Calu3 (cell line): ENCODE measurements around the gene DHFR2. TPM values are rescaled to one million over a fixed set of nuclear protein-coding genes. Genes with fewer than 3 reads are reported as not detected.

Source experiments
- BruUV-seq: library from RNA; stranded (reverse); fragments of 400-500 nt; replicated peaks from 2 replicates; lab custom pipeline; 2021; lab: Mats Ljungman, UMichigan
- CTCF ChIA-PET: fragments of 300-600 bp; sonication (Branson Sonifier 250); formaldehyde crosslinking; loops from one replicate; lab custom pipeline; 2022; ENCODE audit warnings: antibody characterized with exemption; lab: Charles Lee
- DNase-seq: peaks from one replicate; pipeline ENCODE4 v3.0.0; 2022
- H3K27ac Mint-ChIP-seq: one replicate; pipeline ENCODE4 v1.8.0; 2022; ENCODE audit warnings: mixed read lengths; ENCODE audit not compliant: unreplicated experiment
- H3K27me3 Mint-ChIP-seq: one replicate; pipeline ENCODE4 v1.8.0; 2022; ENCODE audit warnings: mixed read lengths; ENCODE audit not compliant: unreplicated experiment
- H3K36me3 Mint-ChIP-seq: one replicate; pipeline ENCODE4 v1.8.0; 2022; ENCODE audit warnings: mild to moderate bottlenecking, moderate library complexity, mixed read lengths; ENCODE audit not compliant: insufficient read depth, unreplicated experiment
- H3K4me1 Mint-ChIP-seq: one replicate; pipeline ENCODE4 v1.8.0; 2022; ENCODE audit warnings: mild to moderate bottlenecking, low read depth, mixed read lengths; ENCODE audit not compliant: unreplicated experiment
- H3K4me3 Mint-ChIP-seq: one replicate; pipeline ENCODE4 v1.8.0; 2022; ENCODE audit warnings: mild to moderate bottlenecking, low read depth, moderate library complexity, mixed read lengths; ENCODE audit not compliant: unreplicated experiment
- H3K9me3 Mint-ChIP-seq: one replicate; pipeline ENCODE4 v1.8.0; 2022; ENCODE audit warnings: low read depth, mixed read lengths; ENCODE audit not compliant: unreplicated experiment
- CTCF ChIP-seq: fragments of 200-600 bp; IDR thresholded peaks from one replicate; pipeline ENCODE4 v1.8.0; 2022; ENCODE audit warnings: antibody characterized with exemption; ENCODE audit not compliant: unreplicated experiment
- intact Hi-C: fragments of 100-400 bp; cut with micrococcal nuclease; formaldehyde crosslinking; loops from one replicate; pipeline ENCODE4 v1.10.0; 2022; ENCODE audit not compliant: unreplicated experiment
- total RNA-seq: library from RNA; stranded (reverse); gene quantifications from 2 replicates; pipeline ENCODE4 v1.2.3, GENCODE V29; 2022

DHFR2 gene
- total RNA-seq, 1 experiment from 2014 or later, result 5.4 TPM

DNA sequence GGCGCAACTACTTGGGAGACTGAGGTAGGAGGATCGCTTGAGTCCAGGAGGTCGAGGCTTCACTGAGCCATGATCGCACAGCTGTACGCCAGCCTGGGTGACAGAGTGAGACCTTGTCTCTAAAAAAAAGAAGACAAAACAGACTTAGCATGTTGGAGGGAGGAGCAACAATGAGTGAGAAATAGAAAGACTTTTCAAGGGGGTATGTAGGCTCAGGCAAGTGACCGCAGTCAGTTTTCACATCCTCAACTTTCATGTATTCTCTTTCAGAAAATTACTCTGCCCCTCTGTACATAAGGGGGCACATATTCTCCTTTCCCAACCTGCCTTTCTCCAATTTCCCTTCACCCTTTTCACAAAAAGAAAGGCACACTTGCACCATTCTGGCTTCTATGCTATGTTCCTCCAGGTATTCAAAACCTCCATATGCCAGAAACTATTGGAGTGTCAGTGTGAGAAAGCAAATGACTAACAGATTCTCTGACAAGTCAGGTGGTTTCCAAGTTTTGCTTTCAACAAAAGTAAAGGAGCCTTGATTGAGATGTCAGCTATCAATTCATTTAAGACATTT lies 7.7 kb upstream of the DHFR2 start:
- Mint-ChIP-seq H3K9me3 (peaks cover 4% of the 10 kb centered on the region), H3K4me1 (peaks cover 8% of the 10 kb centered on the region), H3K27me3 (no peaks in the 10 kb centered on the region), H3K27ac (no peak overlapping the region), H3K36me3 (no peaks in the 10 kb centered on the region), H3K4me3 (no peak overlapping the region)
- CTCF ChIA-PET, result interaction anchor here (1.2 kb wide), 1 partner anchor 10 kb away, joined by 3 read pairs; no protein-coding TSS in a partner anchor
- no peak for DNase-seq
- intact Hi-C loops, result no loop called here
- BruUV-seq, result no TSS peak
- TF ChIP-seq CTCF, result no peak

DNA sequence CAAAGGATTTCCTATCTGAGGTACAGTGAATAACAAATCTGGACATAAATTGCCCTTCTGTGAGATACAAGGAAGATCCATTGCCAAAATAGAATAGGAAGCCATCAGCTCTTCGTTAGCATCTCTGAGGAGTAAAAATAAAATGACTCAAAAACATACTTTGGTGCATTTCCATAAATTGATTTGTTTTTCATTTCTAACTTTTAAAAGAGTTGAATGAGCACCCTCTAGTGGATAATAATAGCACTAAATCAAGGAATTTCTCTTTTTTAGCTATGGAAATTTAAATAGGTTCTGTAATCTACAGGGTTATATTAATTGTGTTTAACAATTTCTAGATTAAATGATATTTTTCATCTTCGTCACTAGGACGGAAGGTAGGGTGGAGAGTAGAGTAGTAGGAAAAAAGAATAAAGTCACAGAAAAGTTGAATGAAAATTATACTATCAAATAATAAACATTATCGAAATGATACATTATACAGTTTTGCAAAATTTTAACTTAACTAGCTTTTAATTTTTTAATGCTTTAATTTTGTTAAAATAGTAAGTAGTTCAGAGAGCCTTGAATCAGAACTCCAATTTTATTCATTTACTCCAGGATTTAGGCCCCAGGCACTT lies 6.6 kb upstream of the DHFR2 start:
- CTCF ChIA-PET, result interaction anchor here (1.0 kb wide), 1 partner anchor 45 kb away, joined by 4 read pairs; no protein-coding TSS in a partner anchor
- no peak for TF ChIP-seq CTCF
- no peaks in the 10 kb centered on the region for H3K36me3 Mint-ChIP-seq
- H3K27ac Mint-ChIP-seq, result no peak overlapping the region
- no peaks in the 10 kb centered on the region for H3K27me3 Mint-ChIP-seq
- intact Hi-C loops, result loop anchor here (1.0 kb wide), 1 partner anchor 65 kb away; no protein-coding TSS in a partner anchor
- H3K4me1 Mint-ChIP-seq, result peaks cover 17% of the 10 kb centered on the region
- H3K4me3 Mint-ChIP-seq, result no peak overlapping the region
- peaks cover 4% of the 10 kb centered on the region for H3K9me3 Mint-ChIP-seq
- no peak for DNase-seq
- no TSS peak for BruUV-seq

- no peak for DNase-seq
- CTCF ChIA-PET, result no interaction called here
- no TSS peak for BruUV-seq
- TF ChIP-seq CTCF, result no peak
- H3K4me3 Mint-ChIP-seq, result no peak overlapping the region
- no peak overlapping the region for H3K27ac Mint-ChIP-seq
- peaks cover 24% of the 10 kb centered on the region for H3K36me3 Mint-ChIP-seq
- intact Hi-C loops, result no loop called here
- H3K9me3 Mint-ChIP-seq, result peaks cover 4% of the 10 kb centered on the region
- H3K27me3 Mint-ChIP-seq, result no peaks in the 10 kb centered on the region
- H3K4me1 Mint-ChIP-seq, result peaks cover 17% of the 10 kb centered on the region
Observed at GRCh38 chr3:94066506-94067500, 4.1 kb upstream of the DHFR2 start.

DNA sequence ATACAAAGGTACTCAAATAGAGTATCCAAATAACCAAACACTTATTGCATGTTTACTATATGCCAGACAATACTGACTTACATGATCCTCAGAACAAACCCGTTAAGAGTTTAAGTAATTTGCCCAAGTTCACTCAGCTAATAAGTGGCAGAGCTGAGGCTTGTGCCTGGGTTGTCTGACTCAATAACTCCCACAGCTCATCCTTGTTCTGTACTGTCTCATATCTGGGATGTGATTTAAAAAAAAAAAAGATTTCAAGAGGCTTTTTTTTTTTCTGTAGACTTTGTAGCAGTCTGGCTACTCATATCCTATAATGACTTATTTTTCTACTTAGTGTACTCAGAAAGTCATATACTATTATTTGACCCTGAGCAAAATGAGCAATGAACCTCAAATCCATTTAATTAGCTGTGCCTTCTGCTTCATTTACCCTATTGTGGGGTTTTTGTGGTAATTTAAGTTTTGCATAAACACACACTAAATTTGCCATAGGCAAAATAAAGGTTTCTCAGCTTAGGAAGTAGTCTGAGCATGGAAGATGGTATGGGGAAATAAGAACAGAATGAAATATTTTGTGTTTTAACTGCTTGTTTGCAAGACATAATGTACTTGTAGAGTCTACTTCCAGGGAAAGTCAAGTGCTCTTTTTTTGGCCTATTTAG lies 3.2 kb upstream of the DHFR2 start:
- intact Hi-C loops, result loop anchor here (2.0 kb wide), 1 partner anchor 223 kb away; no protein-coding TSS in a partner anchor
- CTCF ChIA-PET, result no interaction called here

More for the DNA sequence above, 3.2 kb upstream of the DHFR2 start:
- Mint-ChIP-seq H3K9me3 (peaks cover 4% of the 10 kb centered on the region), H3K4me1 (peaks cover 17% of the 10 kb centered on the region), H3K4me3 (no peak overlapping the region), H3K27ac (no peak overlapping the region), H3K27me3 (no peaks in the 10 kb centered on the region), H3K36me3 (peaks cover 24% of the 10 kb centered on the region)
- TF ChIP-seq CTCF, result no peak
- DNase-seq, result no peak
- no TSS peak for BruUV-seq
